GM12864 (cell line): ENCODE results near the gene PABPC4L.

Source experiments
- DNase-seq: peaks from one replicate; pipeline ENCODE4 v3.0.0-alpha.2; 2011; ENCODE audit warnings: low read depth
- H3K4me3 ChIP-seq: 2 replicates; pipeline ENCODE4 v1.5.1; 2011; ENCODE audit warnings: mild to moderate bottlenecking, low read depth, low read length, control low read depth
- CTCF ChIP-seq: IDR thresholded peaks from 2 replicates; pipeline ENCODE4 v1.5.1; 2011; ENCODE audit warnings: low read depth, mild to moderate bottlenecking, moderate library complexity, low read length, control low read depth, inconsistent platforms; ENCODE audit errors: missing control alignments

Gene PABPC4L

GRCh38 chr4:134202166-134202956 lies 772 bp upstream of the PABPC4L start:
- no peak for TF ChIP-seq CTCF
- no peak for DNase-seq
- no peak overlapping the region for H3K4me3 ChIP-seq

GRCh38 chr4:134200811-134201215 lies 776 bp downstream of the PABPC4L start:
- H3K4me3 ChIP-seq: no peak overlapping the region
- TF ChIP-seq CTCF: no peak
- no peak for DNase-seq

GRCh38 chr4:134189949-134190348 lies 11.6 kb downstream of the PABPC4L start:
- DNase-seq: no peak
- TF ChIP-seq CTCF: no peak
- no peak overlapping the region for H3K4me3 ChIP-seq

GRCh38 chr4:134189480-134189879 lies 12.1 kb downstream of the PABPC4L start:
- no peak for TF ChIP-seq CTCF
- DNase-seq: no peak
- H3K4me3 ChIP-seq: no peak overlapping the region

GRCh38 chr4:134178706-134179105 lies 22.9 kb downstream of the PABPC4L start:
- no peak for TF ChIP-seq CTCF
- no peak overlapping the region for H3K4me3 ChIP-seq
- DNase-seq: no peak

GRCh38 chr4:134174271-134174670 lies 27.3 kb downstream of the PABPC4L start:
- DNase-seq: no peak
- TF ChIP-seq CTCF: no peak
- no peak overlapping the region for H3K4me3 ChIP-seq

GRCh38 chr4:134160211-134160610 lies 41.4 kb downstream of the PABPC4L start:
- TF ChIP-seq CTCF: no peak
- DNase-seq: no peak
- H3K4me3 ChIP-seq: no peak overlapping the region
